Gastrocnemius medialis (tissue), 4 donors: ENCODE measurements around the gene KCTD19. TPM values are rescaled to one million over a fixed set of nuclear protein-coding genes. Genes with fewer than 3 reads are reported as not detected.

Source experiments
- ATAC-seq, 2 donors: fragments of 150-250 bp; one replicate each; pipeline ENCODE4 v1.9.1; 2016
- DNase-seq, 2 donors: peaks; one replicate each; pipeline ENCODE4 v3.0.0-alpha.2; 2019
- H3K27ac ChIP-seq, 4 donors: fragments of 200-600 bp; sonication (generic); 1 replicate in 1 of 4; 2 replicates in 3 of 4; pipeline ENCODE4 v1.5.1; 2016 to 2018; ENCODE audit warnings: mild to moderate bottlenecking in 2 of 4, moderate library complexity in 1 of 4
- H3K27me3 ChIP-seq, 3 donors: fragments of 200-600 bp; sonication (generic) in 2 of 3; 1 replicate in 1 of 3; 2 replicates in 2 of 3; pipeline versions ENCODE4 v1.5.1 to v1.6.0; 2016 to 2019; ENCODE audit warnings: mild to moderate bottlenecking in 1 of 3, moderate library complexity in 1 of 3
- H3K36me3 ChIP-seq, 2 donors: fragments of 200-600 bp; sonication (generic) in 1 of 2; one replicate each; pipeline ENCODE4 v1.5.1; 2017 to 2018
- H3K4me1 ChIP-seq, 2 donors: fragments of 200-600 bp; sonication (generic) in 1 of 2; one replicate each; pipeline ENCODE4 v1.5.1; 2016 to 2017; ENCODE audit warnings: mild to moderate bottlenecking in 2 of 2
- H3K4me3 ChIP-seq, 4 donors: fragments of 200-600 bp; sonication (generic) in 3 of 4; 1 replicate in 1 of 4; 2 replicates in 3 of 4; pipeline ENCODE4 v1.5.1; 2016 to 2019; ENCODE audit warnings: mild to moderate bottlenecking in 2 of 4
- H3K9me3 ChIP-seq, 3 donors: fragments of 200-600 bp; sonication (generic) in 2 of 3; 1 replicate in 1 of 3; 2 replicates in 2 of 3; pipeline ENCODE4 v1.5.1; 2016 to 2019
- POLR2A ChIP-seq, 2 donors: fragments of 450-650 bp; IDR thresholded peaks; one replicate each; pipeline ENCODE4 v1.6.1; 2017; ENCODE audit warnings: antibody characterized with exemption in 2 of 2, mild to moderate bottlenecking in 2 of 2, moderate library complexity in 2 of 2
- in situ Hi-C, 4 donors: fragments of 200-750 bp; cut with MboI; loops; one replicate each; pipeline versions ENCODE4 v1.15.0 to v1.8.0; 2017; ENCODE audit warnings: low sequenced_read_pairs in 4 of 4
- intact Hi-C: fragments of 100-400 bp; cut with DNase I; formaldehyde crosslinking; loops from one replicate; pipeline ENCODE4 v1.15.1; 2023; ENCODE audit warnings: low total_unique reads
- total RNA-seq, 4 donors: library from RNA; depleted of rRNA; stranded (reverse); fragments of >200 nt; gene quantifications; one replicate each; pipeline versions ENCODE4 v1.1.0 to v1.2.3, GENCODE V29; 2016
- TF ChIP-seq, protein P1 (sequence below), 5 experiments: fragments of 450-650 bp in 3 of 5; fragments of 200-600 bp in 2 of 5; sonication (generic) in 2 of 5; IDR thresholded peaks in 4 of 5; conservative IDR thresholded peaks in 1 of 5; 1 replicate in 4 of 5; 2 replicates in 1 of 5; pipeline ENCODE4 v1.5.1; 2016 to 2019; ENCODE audit warnings: antibody characterized with exemption in 5 of 5, mild to moderate bottlenecking in 3 of 5, moderate library complexity in 3 of 5

KCTD19 gene
- total RNA-seq, 4 donors from 2014 or later, result not detected

DNA sequence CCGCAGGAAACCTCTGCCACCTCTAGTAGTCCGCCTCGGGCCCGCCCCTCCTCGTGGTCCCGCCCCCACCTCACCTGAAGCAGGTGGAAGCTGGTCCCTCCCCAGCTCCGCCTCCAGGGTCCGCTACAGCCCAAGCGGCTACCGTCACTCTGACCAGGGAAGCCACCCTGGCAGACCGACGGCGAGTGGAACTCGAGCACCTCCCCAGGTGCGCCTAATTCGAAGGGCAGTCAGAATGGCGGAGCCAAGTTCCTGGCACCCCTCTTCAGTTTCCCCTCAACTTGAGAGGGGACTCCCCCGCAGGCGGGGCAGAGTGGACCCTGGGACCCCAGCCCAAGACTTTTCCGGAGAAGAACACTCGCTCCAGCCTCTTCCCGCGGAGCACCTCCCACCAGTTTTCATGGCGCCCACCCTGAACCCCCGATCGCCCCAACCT is 79.8 kb downstream of the KCTD19 start:
- in situ Hi-C loops (no loop called here), intact Hi-C loops (loop anchor here (1.0 to 5.0 kb wide), 4 partner anchors 19 to 826 kb away; partner anchors contain the start of genes HSF4 and TMEM208)
- no peak for TF ChIP-seq POLR2A (IDR thresholded peaks at IDR 0.05)
- TF ChIP-seq, protein P1, sequence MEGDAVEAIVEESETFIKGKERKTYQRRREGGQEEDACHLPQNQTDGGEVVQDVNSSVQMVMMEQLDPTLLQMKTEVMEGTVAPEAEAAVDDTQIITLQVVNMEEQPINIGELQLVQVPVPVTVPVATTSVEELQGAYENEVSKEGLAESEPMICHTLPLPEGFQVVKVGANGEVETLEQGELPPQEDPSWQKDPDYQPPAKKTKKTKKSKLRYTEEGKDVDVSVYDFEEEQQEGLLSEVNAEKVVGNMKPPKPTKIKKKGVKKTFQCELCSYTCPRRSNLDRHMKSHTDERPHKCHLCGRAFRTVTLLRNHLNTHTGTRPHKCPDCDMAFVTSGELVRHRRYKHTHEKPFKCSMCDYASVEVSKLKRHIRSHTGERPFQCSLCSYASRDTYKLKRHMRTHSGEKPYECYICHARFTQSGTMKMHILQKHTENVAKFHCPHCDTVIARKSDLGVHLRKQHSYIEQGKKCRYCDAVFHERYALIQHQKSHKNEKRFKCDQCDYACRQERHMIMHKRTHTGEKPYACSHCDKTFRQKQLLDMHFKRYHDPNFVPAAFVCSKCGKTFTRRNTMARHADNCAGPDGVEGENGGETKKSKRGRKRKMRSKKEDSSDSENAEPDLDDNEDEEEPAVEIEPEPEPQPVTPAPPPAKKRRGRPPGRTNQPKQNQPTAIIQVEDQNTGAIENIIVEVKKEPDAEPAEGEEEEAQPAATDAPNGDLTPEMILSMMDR (IDR thresholded peaks at IDR 0.05 in 4 of 5, conservative IDR thresholded peaks at IDR 0.05 in 1 of 5), result peak in 2 of 5 experiments; percentile 10 to 25
- DNase-seq (peak in 1 of 2 donors; percentile 76), ATAC-seq (peak; percentile 16 to 22)
- no peaks in the 10 kb centered on the region for H3K27me3 ChIP-seq
- H3K27ac ChIP-seq, result peak overlapping the region; percentile 94 to 99 (median 98)
- no peaks in the 10 kb centered on the region for H3K9me3 ChIP-seq
- peaks cover 60 to 62% of the 10 kb centered on the region in 2 donors for H3K4me1 ChIP-seq
- peak overlapping the region; percentile 84 to 93 (median 90) for H3K4me3 ChIP-seq
- H3K36me3 ChIP-seq, result no peaks in the 10 kb centered on the region

DNA sequence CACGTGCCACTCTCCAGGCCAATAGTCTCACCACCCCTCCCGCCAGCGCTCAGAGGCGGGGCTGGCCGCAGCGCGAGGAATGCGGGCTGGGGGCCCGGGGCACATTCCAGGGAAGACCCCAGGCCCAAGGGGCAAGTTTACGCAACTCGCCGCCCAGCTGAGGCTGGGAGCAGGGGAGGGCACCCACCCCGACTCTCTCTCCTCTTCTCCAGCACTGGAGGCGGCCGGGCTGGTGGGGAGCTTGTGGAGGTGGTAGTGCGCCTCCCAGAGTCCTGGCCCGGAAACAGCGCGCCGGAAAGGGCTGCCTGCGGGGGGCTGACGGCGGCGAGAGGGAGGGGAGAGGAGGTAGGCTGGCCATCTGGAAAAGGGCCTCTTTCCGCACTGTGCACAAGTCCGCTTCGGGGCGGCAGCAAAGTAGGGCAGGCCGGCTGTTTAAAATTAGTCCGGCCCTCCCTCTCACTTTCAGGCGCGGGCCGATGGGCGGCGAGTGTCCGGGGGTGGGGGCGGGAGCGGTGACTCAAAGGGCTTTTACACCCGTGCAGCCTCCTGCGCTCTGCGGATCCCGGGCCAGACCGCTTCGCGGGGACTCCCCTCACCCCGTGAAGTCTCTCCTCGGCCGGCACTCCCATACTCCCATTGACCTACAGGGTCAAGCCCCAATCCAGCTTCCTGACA is 80.3 kb downstream of the KCTD19 start:
- Histone ChIP-seq H3K27me3 (no peaks in the 10 kb centered on the region), H3K4me1 (peaks cover 65 to 68% of the 10 kb centered on the region in 2 donors), H3K9me3 (no peaks in the 10 kb centered on the region), H3K27ac (peak overlapping the region; percentile 94 to 99 (median 98)), H3K4me3 (peak overlapping the region; percentile 84 to 93 (median 90)), H3K36me3 (no peaks in the 10 kb centered on the region)
- TF ChIP-seq POLR2A (IDR thresholded peaks at IDR 0.05), result peak; percentile 37 to 44
- TF ChIP-seq, protein P1 (IDR thresholded peaks at IDR 0.05 in 4 of 5, conservative IDR thresholded peaks at IDR 0.05 in 1 of 5), result peak in 3 of 5 experiments; percentile 23 to 56 (median 26)
- in situ Hi-C loops (no loop called here), intact Hi-C loops (loop anchor here (1.0 to 5.0 kb wide), 4 partner anchors 19 to 826 kb away; partner anchors contain the start of genes HSF4 and TMEM208)
- ATAC-seq (peak; percentile 11 to 22), DNase-seq (peak; percentile 69 to 85)

DNA sequence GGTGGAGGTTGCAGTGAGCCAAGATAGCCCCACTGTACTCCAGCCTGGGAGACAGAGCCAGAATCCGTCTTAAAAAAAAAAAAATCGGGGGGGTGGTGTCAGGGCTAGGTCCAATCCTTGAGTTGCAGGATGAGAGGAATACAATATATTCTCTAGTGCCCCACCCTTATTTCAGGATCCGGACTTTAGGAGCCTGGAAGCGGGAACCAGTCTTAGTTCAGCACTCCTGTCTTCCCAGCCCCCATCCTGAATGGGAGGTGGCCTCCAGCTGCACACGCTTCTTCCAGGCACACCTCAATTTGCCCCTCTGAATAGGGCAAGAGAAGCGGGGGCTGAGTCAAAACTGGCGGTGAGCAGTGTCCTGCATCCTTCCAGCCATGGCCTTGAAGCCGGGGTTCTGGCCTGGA is 80.9 kb downstream of the KCTD19 start:
- Histone ChIP-seq H3K9me3 (no peaks in the 10 kb centered on the region), H3K36me3 (no peaks in the 10 kb centered on the region), H3K4me3 (peak overlapping the region; percentile 84 to 93 (median 90)), H3K4me1 (peaks cover 69 to 73% of the 10 kb centered on the region in 2 donors), H3K27ac (peak overlapping the region; percentile 94 to 99 (median 98)), H3K27me3 (no peaks in the 10 kb centered on the region)
- intact Hi-C loops (loop anchor here (1.0 to 5.0 kb wide), 4 partner anchors 18 to 827 kb away; partner anchors contain the start of genes HSF4 and TMEM208), in situ Hi-C loops (no loop called here)
- ATAC-seq (peak; percentile 1 to 4), DNase-seq (no peak)
- TF ChIP-seq, protein P1 (IDR thresholded peaks at IDR 0.05 in 4 of 5, conservative IDR thresholded peaks at IDR 0.05 in 1 of 5), result no peak
- no peak for TF ChIP-seq POLR2A (IDR thresholded peaks at IDR 0.05)

DNA sequence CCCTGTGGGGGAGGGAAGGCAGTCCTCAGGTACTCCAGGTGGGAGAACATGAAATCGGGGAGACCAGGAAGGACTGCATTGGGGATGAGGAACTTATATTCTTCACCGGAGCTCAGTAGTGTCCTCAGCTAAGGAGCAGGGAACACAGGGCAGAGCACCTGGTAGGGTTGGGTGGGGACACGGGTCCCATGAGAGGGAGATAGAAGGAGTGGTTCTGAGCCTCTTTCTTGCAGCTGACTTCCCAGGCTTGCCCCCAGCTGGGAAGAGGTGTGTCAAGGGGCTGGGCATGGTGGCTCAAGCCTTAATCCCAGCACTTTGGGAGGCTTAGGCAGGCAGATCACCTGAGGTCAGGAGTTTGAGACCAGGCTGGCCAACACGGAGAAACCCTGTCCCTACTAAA is 81.4 kb downstream of the KCTD19 start:
- Histone ChIP-seq H3K27ac (peak overlapping the region; percentile 94 to 99 (median 98)), H3K4me3 (peak overlapping the region; percentile 84 to 93 (median 90)), H3K9me3 (no peaks in the 10 kb centered on the region), H3K36me3 (no peaks in the 10 kb centered on the region), H3K4me1 (peaks cover 74 to 78% of the 10 kb centered on the region in 2 donors), H3K27me3 (no peaks in the 10 kb centered on the region)
- in situ Hi-C loops (no loop called here), intact Hi-C loops (loop anchor here (5.0 kb wide), 3 partner anchors 83 to 827 kb away; partner anchors contain the start of gene HSF4)
- TF ChIP-seq, protein P1 (IDR thresholded peaks at IDR 0.05 in 4 of 5, conservative IDR thresholded peaks at IDR 0.05 in 1 of 5), result no peak
- no peak for TF ChIP-seq POLR2A (IDR thresholded peaks at IDR 0.05)
- no peak for DNase-seq
- peak; percentile 9 to 15 for ATAC-seq
